Ovary (tissue), 3 donors: Measurements from ENCODE around the gene CYFIP2.

Source experiments
- CTCF ChIP-seq, 3 donors: fragments of 450-650 bp in 2 of 3; fragments of 200-600 bp in 1 of 3; IDR thresholded peaks; one replicate each; pipeline versions ENCODE4 v1.5.1 to v1.8.0; 2016 to 2022; ENCODE audit warnings: antibody characterized with exemption in 3 of 3, mild to moderate bottlenecking in 1 of 3
- EP300 ChIP-seq: sonication (generic); formaldehyde crosslinking; IDR thresholded peaks from one replicate; pipeline ENCODE4 v1.6.1; 2017; ENCODE audit warnings: antibody characterized with exemption
- donor health status: DM: no; HTN: no; CAD: no.

GRCh38 chr5:157443041-157443549, 177.2 kb downstream of the CYFIP2 start:
- TF ChIP-seq EP300 (no peak), CTCF (IDR thresholded peaks at IDR 0.05) (no peak)
